ENCODE measurements around the gene CLTCL1. TPM values are rescaled to one million over a fixed set of nuclear protein-coding genes. Genes with fewer than 3 reads are reported as not detected.

CLTCL1 gene
- total RNA-seq, 3 donors from 2014 or later (not counting 1 experiment from before 2014, with no cell fraction given) = 0.86 to 1.2 (median 1.2) TPM

- no peaks in the 10 kb centered on the region for H3K36me3 ChIP-seq (ENCODE audit: control insufficient read depth, insufficient read depth, low read length)
- Mint-ChIP-seq H3K36me3 (no peaks in the 10 kb centered on the region), H3K4me3 (no peak overlapping the region)
Observed at GRCh38 chr22:19181786-19182471, 109.6 kb downstream of the CLTCL1 start.

GRCh38 chr22:19180740-19181410, 110.6 kb downstream of the CLTCL1 start:
- H3K4me1 ChIP-seq (ENCODE audit: control insufficient read depth, insufficient read depth, low read length) = peaks cover 19% of the 10 kb centered on the region
- no peaks in the 10 kb centered on the region for H3K9me3 ChIP-seq (ENCODE audit: control insufficient read depth, insufficient read depth, low read length)
- no peak overlapping the region for H3K27ac ChIP-seq (ENCODE audit: low read length)
- H3K4me3 Mint-ChIP-seq = no peak overlapping the region
- H3K9me3 Mint-ChIP-seq = no peaks in the 10 kb centered on the region
- no peak overlapping the region for H3K4me3 ChIP-seq (ENCODE audit: low read length)
- no peak for ATAC-seq
- peaks cover 6 to 11% of the 10 kb centered on the region in 2 donors for H3K4me1 Mint-ChIP-seq
- DNase-seq = no peak
- no peak overlapping the region for H3K27ac Mint-ChIP-seq
- H3K36me3 ChIP-seq (ENCODE audit: control insufficient read depth, insufficient read depth, low read length) = no peaks in the 10 kb centered on the region
- 92% methylated on average over 8 of the region's 11 CpGs for WGBS (ENCODE audit: insufficient coverage)
- TF ChIP-seq CTCF (IDR thresholded peaks at IDR 0.05) = no peak
- no peaks in the 10 kb centered on the region for H3K36me3 Mint-ChIP-seq
- H3K27me3 ChIP-seq (ENCODE audit: control insufficient read depth, insufficient read depth, low read length) = no peaks in the 10 kb centered on the region
- intact Hi-C loops (cut with micrococcal nuclease) = no loop called here
- no peaks in the 10 kb centered on the region for H3K27me3 Mint-ChIP-seq (ENCODE audit: low read depth in 2 of 2)

More at GRCh38 chr22:19181786-19182471, 109.6 kb downstream of the CLTCL1 start:
- Mint-ChIP-seq H3K9me3 (no peaks in the 10 kb centered on the region), H3K4me1 (peaks cover 6 to 8% of the 10 kb centered on the region in 2 donors), H3K27ac (no peak overlapping the region), H3K27me3 (ENCODE audit: low read depth in 2 of 2) (no peaks in the 10 kb centered on the region)
- TF ChIP-seq CTCF (IDR thresholded peaks at IDR 0.05) = no peak
- WGBS (ENCODE audit: insufficient coverage) = 43% methylated on average over 12 of the region's 12 CpGs
- H3K9me3 ChIP-seq (ENCODE audit: control insufficient read depth, insufficient read depth, low read length) = no peaks in the 10 kb centered on the region
- H3K27me3 ChIP-seq (ENCODE audit: control insufficient read depth, insufficient read depth, low read length) = no peaks in the 10 kb centered on the region
- peaks cover 19% of the 10 kb centered on the region for H3K4me1 ChIP-seq (ENCODE audit: control insufficient read depth, insufficient read depth, low read length)
- DNase-seq (no peak), ATAC-seq (no peak)
- intact Hi-C loops (cut with micrococcal nuclease) = no loop called here
- H3K27ac ChIP-seq (ENCODE audit: low read length) = no peak overlapping the region
- no peak overlapping the region for H3K4me3 ChIP-seq (ENCODE audit: low read length)

- Histone ChIP-seq H3K4me1 (ENCODE audit: control insufficient read depth, insufficient read depth, low read length) (peaks cover 19% of the 10 kb centered on the region), H3K4me3 (ENCODE audit: low read length) (no peak overlapping the region), H3K9me3 (ENCODE audit: control insufficient read depth, insufficient read depth, low read length) (no peaks in the 10 kb centered on the region), H3K27ac (ENCODE audit: low read length) (no peak overlapping the region), H3K27me3 (ENCODE audit: control insufficient read depth, insufficient read depth, low read length) (no peaks in the 10 kb centered on the region), H3K36me3 (ENCODE audit: control insufficient read depth, insufficient read depth, low read length) (no peaks in the 10 kb centered on the region)
- Mint-ChIP-seq H3K9me3 (no peaks in the 10 kb centered on the region), H3K36me3 (no peaks in the 10 kb centered on the region), H3K27ac (no peak overlapping the region), H3K27me3 (ENCODE audit: low read depth in 2 of 2) (no peaks in the 10 kb centered on the region), H3K4me3 (no peak overlapping the region), H3K4me1 (peaks cover 6 to 11% of the 10 kb centered on the region in 2 donors)
- WGBS (ENCODE audit: insufficient coverage) = 96% methylated on average over 9 of the region's 9 CpGs
- intact Hi-C loops (cut with micrococcal nuclease) = no loop called here
- TF ChIP-seq CTCF (IDR thresholded peaks at IDR 0.05) = no peak
- ATAC-seq = no peak
- no peak for DNase-seq
Observed at GRCh38 chr22:19180234-19180633, 111.3 kb downstream of the CLTCL1 start.

All from natural killer cell (primary cell).